Panc1 (cell line): ENCODE data around the gene CTSO. TPM values are rescaled to one million over a fixed set of nuclear protein-coding genes. Genes with fewer than 3 reads are reported as not detected.

ENCODE experiments used
- ATAC-seq: fragments of 200-7000 bp; cut with Tn5 transposase; 2 replicates; pipeline ENCODE4 v1.9.1; 2020; ENCODE audit warnings: mild to moderate bottlenecking, moderate library complexity
- BruUV-seq: library from RNA; stranded (reverse); fragments of 400-500 nt; replicated peaks from 2 replicates; lab custom pipeline; 2021; lab: Mats Ljungman, UMichigan
- CTCF ChIA-PET: fragments of 300-600 bp; sonication (Branson Sonifier 250); formaldehyde crosslinking; loops from one replicate; lab custom pipeline; 2022; ENCODE audit warnings: antibody characterized with exemption; lab: Charles Lee
- POLR2A ChIA-PET: fragments of 300-600 bp; sonication (Branson Sonifier 250); formaldehyde crosslinking; loops from one replicate; lab custom pipeline; 2022; ENCODE audit warnings: antibody characterized with exemption; lab: Charles Lee
- DNase-seq: peaks from one replicate; pipeline ENCODE4 v3.0.0-alpha.2; 2010; ENCODE audit warnings: low read depth, low spot score
- H3K27ac ChIP-seq: 2 replicates; pipeline ENCODE4 v1.5.1; 2011; ENCODE audit warnings: mild to moderate bottlenecking, low read length, inconsistent platforms
- H3K27me3 ChIP-seq: fragments of 200-500 bp; sonication (Bioruptor generic); 2 replicates; pipeline ENCODE4 v1.6.0; 2014; ENCODE audit warnings: low read length, inconsistent platforms; ENCODE audit not compliant: control insufficient read depth, insufficient read depth
- H3K36me3 ChIP-seq: fragments of 200-500 bp; sonication (Bioruptor generic); 2 replicates; pipeline ENCODE4 v1.5.1; 2014; ENCODE audit warnings: inconsistent platforms, mild to moderate bottlenecking, low read length, moderate library complexity; ENCODE audit not compliant: control insufficient read depth, insufficient read depth
- H3K4me1 ChIP-seq: 2 replicates; pipeline ENCODE4 v1.5.1; 2011; ENCODE audit warnings: inconsistent platforms, mild to moderate bottlenecking, low read length, moderate library complexity; ENCODE audit not compliant: control insufficient read depth, insufficient read depth
- H3K4me3 ChIP-seq, 2 experiments: 2 replicates each; pipeline ENCODE4 v1.5.1; 2011 to 2012; ENCODE audit warnings: low read depth in 2 of 2, low read length in 2 of 2, mild to moderate bottlenecking in 2 of 2, inconsistent platforms in 1 of 2, moderate library complexity in 1 of 2
- H3K9me3 ChIP-seq: fragments of 200-500 bp; sonication (Bioruptor generic); 2 replicates; pipeline ENCODE4 v1.5.1; 2014; ENCODE audit warnings: low read depth, mild to moderate bottlenecking, inconsistent platforms, low read length, moderate library complexity; ENCODE audit not compliant: control insufficient read depth, insufficient read depth
- POLR2AphosphoS5 ChIP-seq: IDR thresholded peaks from 2 replicates; pipeline ENCODE4 v1.6.1; 2012; ENCODE audit warnings: mild to moderate bottlenecking, low read depth, low read length, moderate library complexity
- REST ChIP-seq, 2 experiments: IDR thresholded peaks; 2 replicates each; pipeline ENCODE4 v1.6.1; 2011 to 2012; ENCODE audit warnings: low read depth in 2 of 2, control low read depth in 1 of 2, low read length in 1 of 2, mild to moderate bottlenecking in 1 of 2, moderate library complexity in 1 of 2; ENCODE audit not compliant: insufficient read depth in 1 of 2
- SIN3A ChIP-seq: IDR thresholded peaks from 2 replicates; pipeline ENCODE4 v1.6.1; 2012; ENCODE audit warnings: low read depth, mild to moderate bottlenecking, low read length, moderate library complexity, borderline replicate concordance; ENCODE audit not compliant: insufficient read depth
- TCF7L2 ChIP-seq: IDR thresholded peaks from 2 replicates; pipeline ENCODE4 v1.6.1; 2011; ENCODE audit warnings: mild to moderate bottlenecking, low read depth, low read length, inconsistent platforms
- in situ Hi-C: cut with HindIII; loops from 2 replicates; pipeline ENCODE4 v1.10.0; 2016; ENCODE audit warnings: low sequenced_read_pairs, low pct_unique_long_range_greater_than_20kb
- intact Hi-C: fragments of 100-400 bp; cut with micrococcal nuclease; formaldehyde crosslinking; loops from one replicate; pipeline ENCODE4 v1.10.0; 2022; ENCODE audit not compliant: unreplicated experiment
- total RNA-seq: library from RNA; stranded (reverse); gene quantifications from one replicate; pipeline ENCODE4 v1.2.1, GENCODE V29; 2021; ENCODE audit not compliant: unreplicated experiment
- TF ChIP-seq, protein P1 (sequence below): fragments of 450-650 bp; IDR thresholded peaks from 2 replicates; pipeline ENCODE4 v1.5.1; 2017; ENCODE audit warnings: mild to moderate bottlenecking

Gene CTSO
- total RNA-seq, 1 experiment from 2014 or later: 3.3 TPM

DNA sequence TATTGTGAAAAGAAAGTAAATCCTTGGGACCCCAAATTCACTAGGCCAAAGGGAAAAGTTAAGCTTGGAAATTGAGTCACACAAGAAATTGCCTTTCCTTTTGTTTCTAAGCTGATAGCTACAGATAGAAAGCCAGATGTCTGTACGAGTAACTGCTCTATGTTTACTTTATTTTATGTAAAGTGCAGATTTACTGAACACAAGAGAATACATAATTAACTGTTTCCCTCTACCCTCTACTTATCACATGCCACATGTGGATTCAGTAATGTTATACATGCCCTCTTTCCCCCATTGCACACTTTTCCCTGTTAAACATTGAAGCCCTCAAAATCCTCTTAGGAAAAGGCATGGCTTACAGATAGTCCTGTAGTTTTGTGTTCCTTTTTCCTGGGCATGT is 66.6 kb downstream of the CTSO start:
- ATAC-seq (no peak), DNase-seq (no peak)
- Histone ChIP-seq H3K36me3 (no peaks in the 10 kb centered on the region), H3K9me3 (no peaks in the 10 kb centered on the region), H3K27ac (no peak overlapping the region), H3K4me1 (no peaks in the 10 kb centered on the region), H3K27me3 (no peaks in the 10 kb centered on the region), H3K4me3 (no peak overlapping the region)
- POLR2A ChIA-PET: no interaction called here
- no TSS peak for BruUV-seq
- TF ChIP-seq SIN3A: no peak
- no peak for TF ChIP-seq REST (IDR thresholded peaks at IDR 0.05; ENCODE audit: insufficient read depth in 1 of 2, low read depth in 2 of 2, low read length in 1 of 2)
- no peak for TF ChIP-seq TCF7L2
- intact Hi-C loops: no loop called here
- in situ Hi-C loops: no loop called here
- CTCF ChIA-PET: no interaction called here

GRCh38 chr4:155885666-155886065 is 68.0 kb downstream of the CTSO start:
- no TSS peak for BruUV-seq
- Histone ChIP-seq H3K9me3 (no peaks in the 10 kb centered on the region), H3K4me1 (no peaks in the 10 kb centered on the region), H3K4me3 (no peak overlapping the region), H3K36me3 (no peaks in the 10 kb centered on the region), H3K27me3 (no peaks in the 10 kb centered on the region), H3K27ac (no peak overlapping the region)
- intact Hi-C loops: no loop called here
- CTCF ChIA-PET: no interaction called here
- DNase-seq (no peak), ATAC-seq (no peak)
- POLR2A ChIA-PET: no interaction called here
- TF ChIP-seq TCF7L2 (no peak), SIN3A (no peak), REST (IDR thresholded peaks at IDR 0.05; ENCODE audit: insufficient read depth in 1 of 2, low read depth in 2 of 2, low read length in 1 of 2) (no peak), POLR2AphosphoS5 (no peak)
- TF ChIP-seq, protein P1, sequence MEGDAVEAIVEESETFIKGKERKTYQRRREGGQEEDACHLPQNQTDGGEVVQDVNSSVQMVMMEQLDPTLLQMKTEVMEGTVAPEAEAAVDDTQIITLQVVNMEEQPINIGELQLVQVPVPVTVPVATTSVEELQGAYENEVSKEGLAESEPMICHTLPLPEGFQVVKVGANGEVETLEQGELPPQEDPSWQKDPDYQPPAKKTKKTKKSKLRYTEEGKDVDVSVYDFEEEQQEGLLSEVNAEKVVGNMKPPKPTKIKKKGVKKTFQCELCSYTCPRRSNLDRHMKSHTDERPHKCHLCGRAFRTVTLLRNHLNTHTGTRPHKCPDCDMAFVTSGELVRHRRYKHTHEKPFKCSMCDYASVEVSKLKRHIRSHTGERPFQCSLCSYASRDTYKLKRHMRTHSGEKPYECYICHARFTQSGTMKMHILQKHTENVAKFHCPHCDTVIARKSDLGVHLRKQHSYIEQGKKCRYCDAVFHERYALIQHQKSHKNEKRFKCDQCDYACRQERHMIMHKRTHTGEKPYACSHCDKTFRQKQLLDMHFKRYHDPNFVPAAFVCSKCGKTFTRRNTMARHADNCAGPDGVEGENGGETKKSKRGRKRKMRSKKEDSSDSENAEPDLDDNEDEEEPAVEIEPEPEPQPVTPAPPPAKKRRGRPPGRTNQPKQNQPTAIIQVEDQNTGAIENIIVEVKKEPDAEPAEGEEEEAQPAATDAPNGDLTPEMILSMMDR: no peak
- in situ Hi-C loops: no loop called here
